Activated T-cell treated with anti-CD3 and anti-CD28 coated beads, Interleukin-2, amount 50 U/mL, for 24 hours (primary cell): ENCODE data around the gene TMEM175.
"Not testable (repeated sequence)": the region's sequence is repeated elsewhere in the genome, so short reads cannot be mapped to it uniquely, and the experiment has no call there.

Experiments
- DNase-seq: peaks from one replicate; pipeline ENCODE4 v3.0.0-alpha.2; 2020
- H3K27ac Mint-ChIP-seq: 2 replicates; pipeline ENCODE4 v1.8.0; 2020; ENCODE audit warnings: mild to moderate bottlenecking, mixed read lengths
- H3K27me3 Mint-ChIP-seq: 2 replicates; pipeline ENCODE4 v1.8.0; 2020; ENCODE audit warnings: mixed read lengths
- H3K36me3 Mint-ChIP-seq: 2 replicates; pipeline ENCODE4 v1.8.0; 2020; ENCODE audit warnings: low read depth, mixed read lengths
- H3K4me1 Mint-ChIP-seq: 2 replicates; pipeline ENCODE4 v1.8.0; 2020; ENCODE audit warnings: low read depth, mixed read lengths
- H3K4me3 Mint-ChIP-seq: 2 replicates; pipeline ENCODE4 v1.8.0; 2020; ENCODE audit warnings: mild to moderate bottlenecking, moderate library complexity, mixed read lengths
- H3K9me3 Mint-ChIP-seq: 2 replicates; pipeline ENCODE4 v1.8.0; 2020; ENCODE audit warnings: mixed read lengths

TMEM175 gene

GRCh38 chr4:970046-970745 lies 37.9 kb downstream of the TMEM175 start:
- no peaks in the 10 kb centered on the region for H3K27me3 Mint-ChIP-seq
- peaks cover 4% of the 10 kb centered on the region for H3K36me3 Mint-ChIP-seq
- H3K9me3 Mint-ChIP-seq: no peaks in the 10 kb centered on the region
- H3K4me1 Mint-ChIP-seq: peaks cover 16% of the 10 kb centered on the region
- H3K27ac Mint-ChIP-seq: peak overlapping the region; percentile 2
- no peak for DNase-seq
- H3K4me3 Mint-ChIP-seq: no peak overlapping the region

DNA sequence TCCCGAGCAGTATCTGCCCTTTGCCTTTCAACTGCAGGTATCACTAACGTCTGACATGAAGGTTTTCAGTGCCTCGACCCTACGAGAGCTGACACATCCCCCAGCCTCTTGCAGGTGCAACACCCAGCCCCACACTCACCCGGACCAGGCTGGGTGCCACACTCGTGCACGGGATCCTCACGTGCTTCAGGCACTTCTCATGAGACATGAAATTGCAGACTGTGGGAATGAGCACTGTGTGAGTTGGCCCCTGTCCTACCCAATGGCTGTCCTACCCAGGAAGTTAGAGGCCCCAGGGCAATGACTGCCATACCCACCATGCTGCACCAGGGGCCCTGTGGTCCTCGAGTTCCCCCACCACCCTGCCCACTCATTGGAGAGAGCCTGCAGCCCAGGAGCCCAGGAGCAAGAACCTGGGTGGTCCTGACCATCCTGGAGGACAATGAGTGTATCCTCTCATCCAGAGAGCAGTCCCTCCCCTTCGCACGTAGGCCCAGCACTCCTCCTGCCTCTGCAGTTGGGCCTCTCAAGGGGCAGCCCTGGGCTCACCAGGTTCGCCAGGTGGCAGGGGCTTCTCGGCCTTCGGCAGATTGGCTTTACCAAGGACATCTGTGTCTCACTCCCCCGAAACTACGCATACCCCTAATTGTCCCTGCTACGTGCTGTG lies 38.7 kb downstream of the TMEM175 start:
- no peaks in the 10 kb centered on the region for H3K9me3 Mint-ChIP-seq
- H3K27me3 Mint-ChIP-seq: no peaks in the 10 kb centered on the region
- H3K36me3 Mint-ChIP-seq: peaks cover under 1% of the 10 kb centered on the region
- no peak for DNase-seq
- peak overlapping the region; percentile 33 for H3K4me3 Mint-ChIP-seq
- no peak overlapping the region for H3K27ac Mint-ChIP-seq
- peaks cover 16% of the 10 kb centered on the region for H3K4me1 Mint-ChIP-seq

GRCh38 chr4:971666-972500 lies 39.6 kb downstream of the TMEM175 start:
- Mint-ChIP-seq H3K36me3 (no peaks in the 10 kb centered on the region), H3K4me1 (peaks cover 16% of the 10 kb centered on the region), H3K27me3 (no peaks in the 10 kb centered on the region), H3K27ac (no peak overlapping the region), H3K4me3 (peak overlapping the region; percentile 65), H3K9me3 (no peaks in the 10 kb centered on the region)
- DNase-seq: no peak

DNA sequence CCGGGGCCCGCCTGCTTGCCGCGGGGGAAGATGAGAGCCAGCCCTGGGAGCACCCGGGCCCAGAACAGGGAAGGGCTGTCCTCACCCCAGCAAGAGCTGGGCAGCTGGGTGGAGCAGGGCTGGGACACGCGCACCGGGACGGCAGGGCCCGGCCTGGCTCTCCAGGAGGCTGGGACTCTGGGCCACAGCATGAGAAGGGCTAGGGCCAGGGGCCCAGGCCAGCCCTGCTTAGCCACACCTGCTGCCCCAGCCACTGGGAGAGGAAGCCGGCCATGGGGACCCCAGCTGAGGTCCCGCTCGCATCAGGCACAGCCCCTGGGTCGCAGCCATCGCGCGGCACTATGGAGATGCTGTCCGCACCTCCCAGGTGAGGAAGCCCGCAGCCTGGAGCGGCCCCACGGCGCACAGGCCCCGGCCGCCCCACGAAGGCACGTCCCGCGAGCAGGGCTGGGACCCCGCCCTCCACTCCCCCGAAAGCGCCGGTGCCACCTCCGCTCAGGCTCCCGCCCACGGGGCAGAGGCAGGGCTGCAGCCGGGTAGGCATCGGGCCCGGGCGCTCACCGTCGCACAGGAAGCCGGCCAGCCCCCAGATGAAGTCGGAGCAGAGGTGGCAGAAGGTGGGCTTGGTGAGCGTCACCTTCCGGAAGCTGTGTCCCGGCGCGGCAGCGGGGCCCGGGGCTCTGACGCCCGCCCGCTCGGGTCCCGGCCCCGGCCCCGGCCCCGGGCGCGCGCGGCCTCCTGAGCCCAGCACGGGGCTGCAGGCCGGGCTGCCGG lies 40.6 kb downstream of the TMEM175 start:
- Mint-ChIP-seq H3K27me3 (no peaks in the 10 kb centered on the region), H3K36me3 (no peaks in the 10 kb centered on the region), H3K4me3 (peak overlapping the region; percentile 65), H3K4me1 (peaks cover 16% of the 10 kb centered on the region), H3K9me3 (no peaks in the 10 kb centered on the region), H3K27ac (no peak overlapping the region)
- peak; percentile 74 for DNase-seq

DNA sequence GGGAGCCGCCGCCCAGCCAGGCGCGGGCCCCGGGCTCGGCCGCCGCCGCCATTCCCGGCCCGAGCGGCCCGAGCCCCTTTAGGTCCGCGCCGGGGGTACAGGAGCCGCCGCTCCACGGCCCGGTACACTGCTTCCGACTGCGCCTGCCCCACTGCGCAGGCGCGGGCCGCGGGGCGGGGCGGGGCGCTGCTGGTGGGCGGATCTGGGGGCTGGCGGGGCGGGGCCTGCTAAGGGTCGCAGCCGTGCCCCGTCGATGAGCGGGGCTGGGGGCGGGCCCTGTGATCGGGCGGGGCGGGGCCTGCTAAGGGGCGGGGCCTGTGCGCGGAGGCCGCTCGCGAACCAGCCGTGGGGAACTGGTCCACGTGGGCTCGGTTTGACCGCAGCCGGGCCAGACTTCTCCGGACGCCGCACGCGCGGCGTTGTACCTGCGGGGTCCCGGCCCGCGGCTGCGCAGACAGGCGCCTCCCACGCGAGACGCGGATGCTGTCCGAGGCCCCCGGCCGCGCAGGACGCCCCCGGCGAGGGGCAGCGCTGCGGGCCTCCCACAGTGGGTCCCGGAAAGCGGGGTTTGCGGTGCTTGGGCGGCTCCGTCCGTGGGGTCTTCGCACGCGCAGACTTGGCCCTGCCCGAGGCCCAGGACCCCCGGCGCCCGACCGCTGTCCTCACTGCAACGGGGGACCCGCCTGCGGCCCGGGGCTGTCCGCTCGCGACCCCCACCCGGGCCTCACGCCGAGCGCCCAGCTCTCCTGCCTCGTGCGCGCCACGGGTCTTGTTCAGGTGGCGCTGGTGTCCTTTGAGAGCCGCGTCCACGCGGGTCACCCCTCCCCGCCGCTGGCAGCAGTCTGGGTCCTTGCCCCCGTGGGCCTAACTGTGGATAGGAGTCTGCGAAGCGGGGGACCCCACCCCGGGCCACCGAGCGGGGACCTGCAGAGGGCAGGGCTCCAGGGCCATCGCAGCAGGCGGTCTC lies 41.5 kb downstream of the TMEM175 start, which contains the start of gene DGKQ:
TSS of gene DGKQ (minus strand) at position 139 of the 967 bp plus-strand sequence. CDS start at position 52, 87 bp downstream.
- no peak within 1 kb of the TSS for H3K27ac Mint-ChIP-seq
- H3K27me3 Mint-ChIP-seq: no peaks in the 10 kb centered on the region
- peak; percentile 95 for DNase-seq
- H3K9me3 Mint-ChIP-seq: no peaks in the 10 kb centered on the region
- H3K4me3 Mint-ChIP-seq: peak within 1 kb of the TSS; percentile 65
- peaks cover 16% of the 10 kb centered on the region for H3K4me1 Mint-ChIP-seq
- H3K36me3 Mint-ChIP-seq: no peaks in the 10 kb centered on the region

DNA sequence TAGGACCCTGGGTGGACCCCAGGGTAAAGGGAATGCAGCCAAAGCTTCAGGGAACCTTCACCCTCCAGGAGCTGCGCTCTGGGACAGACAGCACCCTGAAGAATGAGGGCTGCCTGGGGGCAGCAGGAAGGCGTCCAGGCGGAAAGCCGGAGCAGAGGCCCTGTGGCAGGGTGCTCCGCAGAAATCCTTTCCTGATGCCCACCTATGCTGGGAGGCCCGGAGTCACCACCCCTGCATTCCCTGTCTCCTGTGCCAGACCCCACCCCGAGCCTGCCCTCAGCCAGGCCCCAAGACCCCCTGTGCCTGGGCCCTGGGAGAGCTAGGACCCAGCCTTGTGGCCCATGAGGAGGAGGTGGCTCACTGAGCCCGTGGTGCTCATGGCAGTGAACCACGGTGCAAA lies 42.4 kb downstream of the TMEM175 start:
- Mint-ChIP-seq H3K27me3 (no peaks in the 10 kb centered on the region), H3K36me3 (no peaks in the 10 kb centered on the region), H3K4me1 (peaks cover 16% of the 10 kb centered on the region), H3K9me3 (no peaks in the 10 kb centered on the region), H3K27ac (no peak overlapping the region), H3K4me3 (no peak overlapping the region)
- DNase-seq: no peak

- not testable (repeated sequence) for H3K36me3 Mint-ChIP-seq, H3K4me3 Mint-ChIP-seq, H3K27me3 Mint-ChIP-seq, H3K4me1 Mint-ChIP-seq, H3K9me3 Mint-ChIP-seq, DNase-seq, H3K27ac Mint-ChIP-seq
These were observed 43.8 kb downstream of the TMEM175 start for GRCh38 chr4:976016-976415.

DNA sequence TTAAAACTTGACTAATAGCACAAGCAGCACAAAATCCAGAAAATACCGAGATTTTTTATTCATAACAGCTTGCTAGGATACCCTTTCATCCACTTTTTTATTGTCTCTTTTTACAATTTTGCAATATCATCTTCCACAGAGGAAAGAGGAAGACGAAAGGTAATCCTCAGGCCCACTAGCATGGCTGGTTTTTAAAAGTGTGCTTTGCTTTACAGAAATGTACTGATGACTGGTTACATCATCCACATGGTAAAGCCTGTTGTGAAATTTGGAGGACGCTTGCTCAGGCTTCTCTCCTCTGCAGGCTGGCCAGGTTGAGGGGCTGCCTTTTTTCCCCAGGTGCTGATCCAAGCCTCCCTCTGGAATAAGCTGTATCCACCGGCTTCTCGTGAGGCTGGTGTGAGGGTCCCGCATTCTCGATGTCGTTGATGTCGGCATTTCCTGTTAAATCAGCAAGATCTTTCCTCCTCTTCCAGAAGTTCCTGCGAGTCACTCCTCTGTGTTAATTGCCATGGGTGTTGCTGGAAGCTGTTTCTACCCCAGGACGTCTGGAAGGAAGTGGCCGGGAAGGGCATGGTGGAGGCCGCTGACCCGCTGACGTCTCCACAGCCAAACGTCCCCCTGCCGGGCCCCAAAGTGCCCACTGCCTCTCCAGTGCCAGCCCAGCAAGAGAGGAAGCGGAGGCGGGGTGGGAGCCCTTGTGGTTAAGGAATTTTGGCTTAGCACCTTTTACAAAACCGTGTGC lies 46.9 kb downstream of the TMEM175 start:
- H3K27ac Mint-ChIP-seq: no peak overlapping the region
- H3K9me3 Mint-ChIP-seq: no peaks in the 10 kb centered on the region
- H3K36me3 Mint-ChIP-seq: no peaks in the 10 kb centered on the region
- no peak overlapping the region for H3K4me3 Mint-ChIP-seq
- DNase-seq: no peak
- H3K27me3 Mint-ChIP-seq: no peaks in the 10 kb centered on the region
- H3K4me1 Mint-ChIP-seq: peaks cover under 1% of the 10 kb centered on the region

DNA sequence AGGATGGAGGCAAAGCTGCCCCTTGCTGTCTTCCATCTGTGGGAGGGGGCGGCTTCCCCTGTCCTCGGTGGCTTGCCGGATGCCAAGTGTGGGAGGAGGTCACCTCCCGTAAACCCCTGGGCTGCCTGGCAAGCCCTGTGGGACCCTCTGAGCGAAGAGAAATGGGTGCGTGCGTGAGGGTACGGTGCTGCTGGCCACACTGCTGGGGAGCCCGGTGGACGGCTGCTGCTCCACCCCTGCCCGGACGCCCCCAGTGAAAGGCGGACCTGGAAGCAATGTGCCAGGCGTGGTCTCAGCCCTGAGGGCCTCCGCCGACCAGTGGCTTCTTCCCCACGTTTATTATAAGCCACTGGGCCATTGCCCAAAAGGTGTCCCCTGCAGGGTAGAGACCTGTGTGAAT lies 50.0 kb downstream of the TMEM175 start:
- Mint-ChIP-seq H3K36me3 (no peaks in the 10 kb centered on the region), H3K4me3 (no peak overlapping the region), H3K27ac (no peak overlapping the region), H3K27me3 (no peaks in the 10 kb centered on the region), H3K9me3 (no peaks in the 10 kb centered on the region), H3K4me1 (peaks cover 21% of the 10 kb centered on the region)
- no peak for DNase-seq

DNA sequence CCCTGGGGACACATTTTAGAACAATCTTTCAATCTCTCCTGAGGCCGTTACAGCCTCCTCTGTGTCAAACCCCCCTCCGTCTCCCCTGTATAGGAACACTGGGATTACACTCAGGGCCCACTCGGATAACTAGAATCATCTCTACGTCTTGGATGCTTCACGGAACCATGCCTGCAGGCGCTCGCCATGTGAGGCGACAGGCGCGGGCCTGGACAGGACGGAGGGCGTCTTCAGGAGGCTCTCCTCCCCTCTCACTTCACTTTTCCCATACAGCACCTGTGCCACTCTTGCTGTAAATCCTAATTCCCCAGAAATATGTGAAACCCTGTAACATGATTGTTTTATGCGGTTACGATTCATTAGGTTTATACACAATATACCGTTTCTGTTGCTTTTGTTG lies 50.6 kb downstream of the TMEM175 start:
- no peaks in the 10 kb centered on the region for H3K9me3 Mint-ChIP-seq
- peaks cover 25% of the 10 kb centered on the region for H3K4me1 Mint-ChIP-seq
- no peaks in the 10 kb centered on the region for H3K36me3 Mint-ChIP-seq
- H3K4me3 Mint-ChIP-seq: no peak overlapping the region
- no peak overlapping the region for H3K27ac Mint-ChIP-seq
- DNase-seq: no peak
- no peaks in the 10 kb centered on the region for H3K27me3 Mint-ChIP-seq

DNA sequence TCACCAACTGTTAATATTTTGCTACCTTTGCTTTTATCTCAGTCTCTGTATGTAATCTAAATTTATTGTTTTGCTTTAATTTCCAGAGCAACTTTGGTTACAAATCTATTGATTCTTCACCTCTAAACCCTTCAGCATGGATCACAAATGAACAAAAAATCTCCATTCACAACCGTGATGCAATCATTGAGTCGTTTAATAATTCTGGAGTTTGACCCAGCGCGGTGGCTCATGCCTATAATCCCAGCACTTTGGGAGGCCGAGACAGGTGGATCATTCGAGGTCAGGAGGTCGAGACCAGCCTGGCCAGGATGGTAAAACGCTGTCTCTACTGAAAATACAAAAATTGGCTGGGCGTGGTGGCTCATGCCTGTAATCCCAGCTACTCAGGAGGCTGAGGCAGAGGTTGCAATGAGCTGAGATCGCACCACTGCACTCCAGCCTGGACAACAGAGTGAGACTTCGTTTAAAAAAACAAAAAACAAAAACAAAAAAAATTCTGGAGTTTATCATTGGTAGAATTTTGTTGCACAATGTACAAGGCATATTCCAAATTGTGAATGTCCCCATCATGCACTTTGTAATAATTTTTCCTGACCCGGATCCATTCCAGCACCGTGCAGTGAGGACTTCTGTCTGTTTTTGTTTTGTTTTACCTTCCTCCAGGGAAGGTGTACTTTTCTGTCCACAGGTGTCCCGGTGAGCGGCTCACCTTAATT lies 52.2 kb downstream of the TMEM175 start:
- no peak for DNase-seq
- no peak overlapping the region for H3K27ac Mint-ChIP-seq
- H3K9me3 Mint-ChIP-seq: no peaks in the 10 kb centered on the region
- H3K4me3 Mint-ChIP-seq: peak overlapping the region; percentile 60
- no peaks in the 10 kb centered on the region for H3K27me3 Mint-ChIP-seq
- H3K36me3 Mint-ChIP-seq: peaks cover under 1% of the 10 kb centered on the region
- peaks cover 30% of the 10 kb centered on the region for H3K4me1 Mint-ChIP-seq

- H3K27ac Mint-ChIP-seq: no peak overlapping the region
- peaks cover 2% of the 10 kb centered on the region for H3K36me3 Mint-ChIP-seq
- H3K4me1 Mint-ChIP-seq: peaks cover 30% of the 10 kb centered on the region
- H3K27me3 Mint-ChIP-seq: no peaks in the 10 kb centered on the region
- peak overlapping the region; percentile 85 for H3K4me3 Mint-ChIP-seq
- DNase-seq: peak; percentile 82
- H3K9me3 Mint-ChIP-seq: no peaks in the 10 kb centered on the region
These were observed 53.0 kb downstream of the TMEM175 start for GRCh38 chr4:985123-985830.
